LNCaP clone FGC (cell line): ENCODE measurements around the gene ITPRID1.
A peak's percentile ranks its signal among the peaks of the same experiment; 100 is the strongest.
"Not testable (repeated sequence)": the region's sequence is repeated elsewhere in the genome, so short reads cannot be mapped to it uniquely, and the experiment has no call there.

Experiments
- DNase-seq: peaks from one replicate; pipeline ENCODE4 v3.0.0-alpha.2; 2011; ENCODE audit warnings: low read depth
- H3K4me3 ChIP-seq: 2 replicates; pipeline ENCODE4 v1.5.1; 2011; ENCODE audit warnings: mild to moderate bottlenecking, low read depth, low read length, control low read depth
- CTCF ChIP-seq: IDR thresholded peaks from 2 replicates; pipeline ENCODE4 v1.5.1; 2012; ENCODE audit warnings: mild to moderate bottlenecking; ENCODE audit not compliant: control insufficient read depth, insufficient read depth; ENCODE audit errors: extremely low read depth

Gene ITPRID1

GRCh38 chr7:31513790-31514189 is at the start of gene ITPRID1:
TSS of gene ITPRID1 (plus strand) at chr7:31514090. CDS start at chr7:31553025, 38,935 bp downstream.
- TF ChIP-seq CTCF: no peak
- no peak within 1 kb of the TSS for H3K4me3 ChIP-seq
- DNase-seq: no peak

GRCh38 chr7:31464601-31465000 is 49.3 kb upstream of the ITPRID1 start:
- no peak for DNase-seq
- H3K4me3 ChIP-seq: no peak overlapping the region
- no peak for TF ChIP-seq CTCF

DNA sequence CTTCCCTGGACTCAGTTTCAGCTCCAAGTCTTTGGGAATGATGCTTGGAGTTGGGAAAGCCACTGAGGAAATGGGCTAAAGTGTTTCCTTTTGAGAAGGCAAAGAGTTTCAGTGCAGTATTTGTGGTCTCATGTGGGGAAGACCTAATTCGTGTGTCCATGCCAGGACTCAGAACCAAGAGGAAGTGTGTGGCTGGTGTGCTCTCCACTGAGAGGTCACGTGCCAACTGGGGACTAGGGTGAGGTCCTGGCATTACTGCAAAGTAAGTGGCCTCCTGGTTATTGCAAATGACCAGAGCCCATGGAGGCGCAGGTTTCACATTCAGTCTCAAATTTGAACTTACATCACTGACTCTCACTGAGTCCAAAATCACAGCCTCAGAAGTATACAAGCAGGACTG is 48.6 kb upstream of the ITPRID1 start:
- DNase-seq: no peak
- H3K4me3 ChIP-seq: no peak overlapping the region
- TF ChIP-seq CTCF: no peak

- no peak for TF ChIP-seq CTCF
- no peak for DNase-seq
- no peak overlapping the region for H3K4me3 ChIP-seq
These were observed 47.9 kb upstream of the ITPRID1 start for GRCh38 chr7:31466036-31466435.

- not testable (repeated sequence) for DNase-seq, H3K4me3 ChIP-seq
These were observed 43.0 kb upstream of the ITPRID1 start for GRCh38 chr7:31470883-31471282.

- no peak for DNase-seq
- no peak for TF ChIP-seq CTCF
- H3K4me3 ChIP-seq: no peak overlapping the region
These were observed 38.5 kb upstream of the ITPRID1 start for GRCh38 chr7:31475368-31475767.

DNA sequence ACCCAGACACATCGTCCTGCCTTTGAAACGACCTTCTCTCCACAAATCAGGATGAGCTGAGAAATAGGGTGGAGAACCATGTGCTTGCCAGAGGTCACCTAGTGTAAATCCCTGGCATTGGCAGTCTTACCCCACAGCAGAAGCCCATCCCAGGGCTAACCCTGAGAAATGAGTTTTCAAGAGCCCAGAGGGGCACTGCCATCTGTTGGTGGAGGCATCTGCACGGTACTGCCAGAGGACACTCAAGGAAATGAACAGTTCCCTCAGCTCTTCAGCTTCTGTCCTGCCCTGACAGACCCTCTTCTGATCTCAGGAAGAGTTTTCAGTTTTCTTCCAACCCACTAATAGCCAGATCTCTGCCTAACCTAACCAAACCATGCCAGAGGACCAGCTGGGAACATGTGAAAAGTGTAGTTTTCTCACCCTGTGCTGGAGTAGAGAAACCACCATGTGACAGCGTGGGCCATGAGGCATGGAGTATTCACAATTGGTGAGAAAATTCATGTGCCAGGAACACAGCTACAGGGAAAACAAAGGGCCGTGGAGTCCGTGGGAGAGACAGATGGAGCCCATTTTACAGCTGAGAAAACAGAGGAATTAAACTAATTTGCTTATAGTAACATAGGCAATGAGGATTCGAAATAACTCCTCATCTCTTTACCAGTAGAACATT is 37.7 kb upstream of the ITPRID1 start:
- DNase-seq: no peak
- TF ChIP-seq CTCF: peak; percentile 19; the same call in 1 of the 2 replicates
- no peak overlapping the region for H3K4me3 ChIP-seq
